Measurements from ENCODE around the gene RPLP1. TPM values are rescaled to one million over a fixed set of nuclear protein-coding genes. Genes with fewer than 3 reads are reported as not detected.

RPLP1 gene
- total and polyA plus RNA-seq, 9 of the 15 experiments (the other 6 are each of a cell fraction or from before 2014, with no cell fraction given), result 76.3 to 3,053 (median 847) TPM

GRCh38 chr15:69462493-69463181 is 10.0 kb downstream of the RPLP1 start (continued):
- TF ChIP-seq MYC (IDR thresholded peaks at IDR 0.05; ENCODE audit: low read depth, low read length) (0 out of 2 replicates have a peak, but pooled peaks have one; percentile 22), MYC (CRISPR knock-in tag; IDR thresholded peaks at IDR 0.05; ENCODE audit: borderline replicate concordance, low read depth) (no peak), CREB1 (IDR thresholded peaks at IDR 0.05) (no peak), CREB1 (CRISPR knock-in tag; IDR thresholded peaks at IDR 0.05) (peak; percentile 25; the same call in 1 of the 2 replicates), SIN3A (IDR thresholded peaks at IDR 0.05; ENCODE audit: borderline replicate concordance in 2 of 2, control insufficient read depth in 1 of 2, low read depth in 2 of 2, low read length in 2 of 2) (peak; percentile 31 to 59; a peak in 2 of 4 replicates), TARDBP (IDR thresholded peaks at IDR 0.05) (no peak), ZBTB43 (CRISPR knock-in tag; IDR thresholded peaks at IDR 0.05) (no peak), HOXB6 (CRISPR knock-in tag; IDR thresholded peaks at IDR 0.05; ENCODE audit: borderline replicate concordance) (no peak), FOXK1 (CRISPR knock-in tag; IDR thresholded peaks at IDR 0.05; ENCODE audit: borderline replicate concordance) (no peak), ZNF277 (CRISPR knock-in tag; IDR thresholded peaks at IDR 0.05; ENCODE audit: borderline replicate concordance) (no peak), NCOR1 (IDR thresholded peaks at IDR 0.05) (no peak), THRB (CRISPR knock-in tag; conservative IDR thresholded peaks at IDR 0.05) (no peak), HMGN3 (IDR thresholded peaks at IDR 0.05; ENCODE audit: borderline replicate concordance, extremely low read depth, insufficient read length, low read depth, low read length) (peak; percentile 41), DDX20 (tag; IDR thresholded peaks at IDR 0.05; ENCODE audit: low read depth) (no peak), DNMT1 (IDR thresholded peaks at IDR 0.05) (no peak), JUNB (CRISPR knock-in tag; conservative IDR thresholded peaks at IDR 0.05) (no peak), ZBTB11 (CRISPR knock-in tag; IDR thresholded peaks at IDR 0.05) (no peak)

Data from K562 (cell line).